ENCODE data around the gene CYTH3. TPM values are rescaled to one million over a fixed set of nuclear protein-coding genes. Genes with fewer than 3 reads are reported as not detected.

Gene CYTH3
- total RNA-seq, 1 donor from 2014 or later, result 2.6 TPM

DNA sequence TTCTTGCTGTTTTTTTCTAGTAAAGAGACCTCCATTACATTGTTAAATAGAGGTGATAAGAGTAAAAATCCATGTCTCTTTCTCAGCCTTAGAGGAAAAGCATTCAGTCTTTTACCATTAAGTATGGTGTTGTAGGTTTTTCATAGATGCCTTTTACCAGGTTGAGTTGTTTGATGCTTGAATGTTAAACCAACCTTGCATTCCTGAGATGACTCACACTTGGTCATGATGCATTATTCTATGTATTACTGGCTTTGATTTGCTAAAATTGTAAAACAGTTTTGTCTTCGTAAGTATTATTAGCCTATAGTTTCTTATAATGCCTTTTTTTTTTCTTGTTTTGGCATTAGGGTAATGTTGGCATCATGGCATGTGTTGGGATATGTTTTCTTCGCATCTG, 151.3 kb downstream of the CYTH3 start:
- Mint-ChIP-seq H3K36me3 (ENCODE audit: low read depth) (peaks cover 83% of the 10 kb centered on the region), H3K4me3 (no peak overlapping the region), H3K27me3 (no peaks in the 10 kb centered on the region), H3K9me3 (peaks cover 10% of the 10 kb centered on the region), H3K4me1 (no peaks in the 10 kb centered on the region), H3K27ac (no peak overlapping the region)
- TF ChIP-seq, protein P1, sequence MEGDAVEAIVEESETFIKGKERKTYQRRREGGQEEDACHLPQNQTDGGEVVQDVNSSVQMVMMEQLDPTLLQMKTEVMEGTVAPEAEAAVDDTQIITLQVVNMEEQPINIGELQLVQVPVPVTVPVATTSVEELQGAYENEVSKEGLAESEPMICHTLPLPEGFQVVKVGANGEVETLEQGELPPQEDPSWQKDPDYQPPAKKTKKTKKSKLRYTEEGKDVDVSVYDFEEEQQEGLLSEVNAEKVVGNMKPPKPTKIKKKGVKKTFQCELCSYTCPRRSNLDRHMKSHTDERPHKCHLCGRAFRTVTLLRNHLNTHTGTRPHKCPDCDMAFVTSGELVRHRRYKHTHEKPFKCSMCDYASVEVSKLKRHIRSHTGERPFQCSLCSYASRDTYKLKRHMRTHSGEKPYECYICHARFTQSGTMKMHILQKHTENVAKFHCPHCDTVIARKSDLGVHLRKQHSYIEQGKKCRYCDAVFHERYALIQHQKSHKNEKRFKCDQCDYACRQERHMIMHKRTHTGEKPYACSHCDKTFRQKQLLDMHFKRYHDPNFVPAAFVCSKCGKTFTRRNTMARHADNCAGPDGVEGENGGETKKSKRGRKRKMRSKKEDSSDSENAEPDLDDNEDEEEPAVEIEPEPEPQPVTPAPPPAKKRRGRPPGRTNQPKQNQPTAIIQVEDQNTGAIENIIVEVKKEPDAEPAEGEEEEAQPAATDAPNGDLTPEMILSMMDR (IDR thresholded peaks at IDR 0.05), result no peak
- DNase-seq (no peak), ATAC-seq (ENCODE audit: low read depth) (no peak)
- CTCF ChIA-PET, result no interaction called here
- POLR2A ChIA-PET, result no interaction called here
- intact Hi-C loops (cut with micrococcal nuclease), result no loop called here

DNA sequence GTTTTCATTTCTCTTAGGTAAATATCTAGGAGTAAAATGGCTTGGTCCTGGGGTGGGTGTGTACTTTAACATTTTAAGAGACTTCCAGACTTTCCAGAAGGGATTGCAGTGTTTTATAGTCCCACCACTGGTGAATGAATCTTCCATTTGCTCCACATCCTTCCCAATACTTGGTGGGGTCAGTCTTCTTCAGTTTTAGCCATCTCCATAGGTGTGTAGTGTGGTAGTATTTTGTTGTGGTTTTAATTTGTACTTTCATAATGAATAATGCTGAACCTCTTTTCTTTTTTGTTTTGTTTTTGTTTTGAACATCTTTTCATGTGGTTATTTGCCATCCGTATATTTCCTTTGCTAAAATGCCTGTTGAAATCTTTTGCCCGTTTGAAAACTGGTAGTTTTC, 154.9 kb downstream of the CYTH3 start:
- Mint-ChIP-seq H3K9me3 (peaks cover 10% of the 10 kb centered on the region), H3K27ac (no peak overlapping the region), H3K27me3 (no peaks in the 10 kb centered on the region), H3K4me3 (no peak overlapping the region), H3K36me3 (ENCODE audit: low read depth) (peaks cover 85% of the 10 kb centered on the region), H3K4me1 (peaks cover 1% of the 10 kb centered on the region)
- POLR2A ChIA-PET, result no interaction called here
- TF ChIP-seq, protein P1 (IDR thresholded peaks at IDR 0.05), result no peak
- CTCF ChIA-PET, result no interaction called here
- ATAC-seq (ENCODE audit: low read depth) (no peak), DNase-seq (no peak)
- intact Hi-C loops (cut with micrococcal nuclease), result no loop called here

- Mint-ChIP-seq H3K4me3 (no peak overlapping the region), H3K27ac (no peak overlapping the region), H3K9me3 (peaks cover 3% of the 10 kb centered on the region), H3K36me3 (ENCODE audit: low read depth) (peaks cover 83% of the 10 kb centered on the region), H3K4me1 (peaks cover 1% of the 10 kb centered on the region), H3K27me3 (no peaks in the 10 kb centered on the region)
- no peak for ATAC-seq (ENCODE audit: low read depth)
- TF ChIP-seq, protein P1 (IDR thresholded peaks at IDR 0.05), result no peak
- DNase-seq, result no peak
- POLR2A ChIA-PET, result interaction anchor here (0.6 kb wide), 1 partner anchor 15 kb away, joined by 3 read pairs; no protein-coding TSS in a partner anchor
- intact Hi-C loops (cut with micrococcal nuclease), result no loop called here
- CTCF ChIA-PET, result no interaction called here
Measured at GRCh38 chr7:6116211-6116610, 156.2 kb downstream of the CYTH3 start.

Other genes with a start within 250 kb of the CYTH3 start
- not detected in 2 replicates for gene ANKRD61, start 241.2 kb downstream of the CYTH3 start, total RNA-seq
- 82.0 and 85.7 TPM in 2 replicates for gene EIF2AK1, start 213.4 kb downstream of the CYTH3 start, total RNA-seq
- 10.4 and 13.3 TPM in 2 replicates for gene USP42, start 167.7 kb downstream of the CYTH3 start, total RNA-seq
- gene FAM220A, start 76.3 kb upstream of the CYTH3 start, total RNA-seq, result 7.1 and 11.4 TPM in 2 replicates
- 119 and 122 TPM in 2 replicates for gene RAC1, start 101.9 kb upstream of the CYTH3 start, total RNA-seq
- gene DAGLB, start 175.3 kb upstream of the CYTH3 start, total RNA-seq, result 13.3 and 18.3 TPM in 2 replicates
- 33.5 TPM in 2 replicates for gene KDELR2, start 211.5 kb upstream of the CYTH3 start, total RNA-seq

All from activated B cell treated with CpG ODN at 0.5 μM for 24 hours (primary cell).